ENCODE data around the gene DOHH. TPM values are rescaled to one million over a fixed set of nuclear protein-coding genes. Genes with fewer than 3 reads are reported as not detected.

DOHH gene
- total RNA-seq, result 15.6 and 22.4 TPM in 2 replicates

DNA sequence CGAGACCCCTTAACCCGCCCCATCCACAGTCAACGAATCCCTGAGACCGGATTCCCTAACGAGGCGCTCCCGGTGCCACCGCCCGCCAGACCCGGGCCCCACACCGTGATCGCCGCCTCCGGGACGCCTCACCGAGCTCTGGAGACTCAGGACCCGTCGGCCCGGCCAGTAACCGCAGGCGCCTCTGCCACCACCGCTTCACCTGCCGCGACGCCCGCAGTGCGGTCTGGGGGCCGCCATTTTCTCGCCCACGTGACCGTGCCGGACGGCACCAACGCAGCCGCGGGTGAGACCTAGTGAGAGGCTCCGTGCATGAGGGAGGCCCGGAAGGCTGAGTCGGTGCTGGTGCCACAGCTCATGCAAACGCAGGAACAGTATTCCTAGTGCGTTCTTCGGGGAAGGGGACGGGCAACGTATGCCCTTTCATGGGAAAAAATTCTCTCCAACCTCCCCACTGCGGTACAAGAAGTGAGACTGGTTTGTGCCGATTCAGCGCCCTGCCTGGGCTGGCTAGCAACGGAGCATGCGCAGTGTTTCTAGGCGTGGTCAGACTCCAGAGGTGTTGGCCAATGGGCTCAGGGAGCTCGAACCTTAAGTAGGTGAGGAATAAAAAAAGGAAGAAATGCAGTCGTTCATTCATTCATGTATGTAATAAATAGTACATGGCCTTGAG, at the start of gene DOHH:
Gene DOHH (minus strand): TSS at position 246 of the 673 bp plus-strand sequence. CDS start 3,860 bp downstream, outside the sequence.
- peak; percentile 88 for DNase-seq (ENCODE audit: low read depth, low spot score)

DNA sequence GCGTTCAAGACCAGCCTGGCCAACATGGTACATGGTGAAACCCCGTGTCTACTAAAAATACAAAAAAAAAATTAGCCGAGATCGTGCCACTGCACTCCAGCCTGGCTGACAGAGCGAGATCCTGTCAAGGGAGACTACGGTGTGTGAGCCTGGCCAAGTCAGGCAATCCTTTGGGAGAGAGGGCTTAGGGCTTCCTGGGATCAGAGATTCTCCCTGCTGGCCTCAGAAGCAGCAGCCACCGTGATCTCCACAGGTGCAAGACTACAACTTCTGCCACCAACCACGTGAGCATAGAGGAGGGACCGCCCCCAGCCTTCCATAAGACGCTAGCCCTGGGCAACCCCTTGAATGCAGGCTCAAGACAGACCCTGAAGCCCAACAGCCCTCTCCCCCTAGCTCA, 49.3 kb upstream of the DOHH start:
- DNase-seq (ENCODE audit: low read depth, low spot score), result no peak

DNA sequence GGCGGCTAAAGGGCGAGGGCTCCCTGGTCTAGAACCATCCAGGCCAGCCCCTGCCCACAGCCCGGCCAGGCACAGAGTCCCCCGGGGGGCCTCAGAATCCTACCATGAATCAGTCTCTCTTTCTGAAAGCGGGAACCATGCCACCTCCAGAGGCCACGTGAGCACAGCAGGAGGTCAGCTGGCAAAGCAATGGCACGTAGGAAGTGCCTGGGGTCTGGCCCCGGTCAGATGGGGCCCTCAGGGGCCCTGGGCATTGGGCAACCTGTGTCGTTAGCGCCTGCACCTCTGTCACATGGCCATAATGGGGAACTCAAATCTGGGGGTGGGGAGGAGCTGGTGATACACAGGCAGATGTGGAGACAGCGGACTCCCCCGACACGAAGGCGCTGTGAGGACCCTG, 48.1 kb upstream of the DOHH start:
- no peak for DNase-seq (ENCODE audit: low read depth, low spot score)

GRCh38 chr19:3547767-3548282, 47.4 kb upstream of the DOHH start:
- no peak for DNase-seq (ENCODE audit: low read depth, low spot score)

DNA sequence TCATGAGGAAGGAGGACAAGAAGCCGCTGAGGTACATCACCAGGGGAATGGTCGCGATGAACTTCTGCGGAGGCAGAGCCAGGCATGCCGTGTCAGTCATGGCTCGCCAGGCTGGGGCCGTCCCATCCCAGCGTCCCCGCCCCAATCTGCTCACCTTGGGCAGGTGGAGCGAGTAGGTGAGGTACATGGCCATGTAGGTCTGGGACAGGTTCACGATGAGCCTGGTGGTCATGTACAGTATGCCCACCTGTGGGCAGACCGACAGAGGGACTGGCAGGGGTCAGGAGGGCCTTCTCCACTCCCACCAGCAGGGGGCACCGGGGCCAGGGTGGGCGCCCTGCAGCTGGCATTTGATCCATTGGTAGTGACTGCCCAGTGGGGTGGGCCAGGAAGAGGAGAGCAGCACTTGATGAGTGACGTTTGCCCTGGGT, 46.8 kb upstream of the DOHH start:
- DNase-seq (ENCODE audit: low read depth, low spot score), result no peak

- DNase-seq (ENCODE audit: low read depth, low spot score), result no peak
Observed at GRCh38 chr19:3546119-3546518, 45.6 kb upstream of the DOHH start.

DNA sequence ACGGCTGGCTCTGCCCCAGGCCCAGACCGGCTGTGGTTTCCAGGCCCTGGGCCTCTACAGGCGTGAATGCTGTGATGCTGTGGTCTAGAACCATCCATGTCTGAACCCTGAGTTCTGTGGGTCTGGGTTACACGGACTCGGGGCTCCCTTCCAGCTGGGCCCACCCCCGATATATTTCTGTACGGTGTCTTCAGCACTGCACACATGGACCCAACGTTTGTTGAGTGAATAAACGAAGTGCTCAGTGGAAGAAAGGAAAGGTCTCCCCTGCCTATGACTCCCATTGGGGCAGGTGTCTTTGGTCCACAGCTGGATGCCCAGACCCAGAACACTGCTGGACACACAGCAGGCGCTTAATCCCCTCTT, 45.2 kb upstream of the DOHH start:
- no peak for DNase-seq (ENCODE audit: low read depth, low spot score)

GRCh38 chr19:3544742-3545668, 44.5 kb upstream of the DOHH start:
- DNase-seq (ENCODE audit: low read depth, low spot score), result no peak

GRCh38 chr19:3544058-3544376, 43.5 kb upstream of the DOHH start:
- DNase-seq (ENCODE audit: low read depth, low spot score), result no peak

- DNase-seq (ENCODE audit: low read depth, low spot score), result no peak
Observed at GRCh38 chr19:3543150-3544057, 42.9 kb upstream of the DOHH start.

DNA sequence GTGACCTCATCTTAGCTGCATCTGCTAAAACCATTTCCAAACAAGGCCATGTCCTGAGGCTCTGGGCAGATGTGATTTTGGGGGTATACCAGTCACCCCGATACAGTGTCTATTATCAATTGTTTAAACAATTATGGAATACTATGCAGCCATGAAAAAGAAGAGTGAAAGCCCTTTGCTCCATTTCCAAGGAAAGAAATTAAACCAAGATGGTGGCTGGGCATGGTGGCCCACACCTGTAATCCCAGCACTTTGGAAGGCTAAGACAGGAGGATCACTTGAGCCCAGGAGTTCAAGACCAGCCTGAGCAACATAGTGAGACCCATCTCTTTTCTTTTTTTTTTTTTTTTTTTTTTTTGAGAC, 39.3 kb upstream of the DOHH start:
- no peak for DNase-seq (ENCODE audit: low read depth, low spot score)

- DNase-seq (ENCODE audit: low read depth, low spot score), result no peak
Observed at GRCh38 chr19:3538965-3539755, 38.7 kb upstream of the DOHH start, which contains the start of gene TEKTIP1. TEKTIP1 (plus strand) TSS chr19:3539174; CDS start chr19:3539178, 4 bp downstream.

GRCh38 chr19:3538258-3538929, 37.9 kb upstream of the DOHH start:
- no peak for DNase-seq (ENCODE audit: low read depth, low spot score)

- no peak for DNase-seq (ENCODE audit: low read depth, low spot score)
Observed at GRCh38 chr19:3537438-3538240, 37.2 kb upstream of the DOHH start.

DNA sequence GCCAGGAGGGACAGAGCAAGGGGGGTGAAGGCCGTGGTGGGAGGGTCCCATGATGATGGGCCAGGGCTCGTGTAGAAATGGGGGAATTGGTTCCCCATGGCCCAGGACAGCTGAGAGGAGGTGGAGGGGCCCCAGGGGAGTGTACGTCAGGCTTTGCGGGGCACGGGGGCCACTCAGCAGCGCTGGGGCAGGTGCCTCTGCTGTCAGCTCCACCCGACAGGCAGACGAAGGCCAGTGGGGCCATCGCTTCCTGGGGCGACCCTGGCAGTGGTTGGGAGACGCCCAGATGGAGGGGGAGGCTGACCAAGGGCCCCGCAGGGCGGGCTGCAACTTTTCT, 36.6 kb upstream of the DOHH start:
- no peak for DNase-seq (ENCODE audit: low read depth, low spot score)

DNA sequence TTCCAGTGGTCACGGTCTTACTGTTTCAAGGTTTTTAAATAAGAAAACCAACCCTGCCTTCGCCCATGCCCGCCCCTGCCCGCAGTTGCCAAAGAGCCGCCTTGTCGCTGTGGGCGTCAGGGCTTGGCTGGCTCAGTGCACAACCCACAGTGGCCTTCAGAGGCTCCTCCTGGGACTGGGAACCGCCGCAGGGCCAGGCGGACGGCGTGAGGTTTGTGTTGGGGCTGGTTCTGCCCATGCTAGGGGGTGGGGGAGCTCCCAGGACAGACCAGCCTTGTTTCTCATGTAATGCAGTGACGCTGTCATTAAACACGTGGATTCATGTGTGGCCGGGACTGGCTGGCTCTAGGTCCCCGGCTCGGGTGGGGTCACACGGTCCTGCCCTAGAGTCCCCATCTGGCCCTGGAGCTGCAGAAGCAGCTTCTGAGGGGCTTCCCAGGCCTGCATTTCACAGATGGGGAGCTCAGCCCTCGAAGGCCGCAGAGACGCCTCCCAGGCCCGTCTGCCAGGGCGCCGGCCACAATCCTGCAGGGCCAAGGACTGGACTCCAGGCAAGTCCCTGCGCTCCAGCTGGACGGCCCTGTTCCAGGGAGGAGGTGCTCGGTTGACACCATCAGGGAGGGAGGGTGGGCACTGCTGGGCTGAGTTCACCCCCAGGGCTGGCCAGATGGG, 36.1 kb upstream of the DOHH start:
- no peak for DNase-seq (ENCODE audit: low read depth, low spot score)

- DNase-seq (ENCODE audit: low read depth, low spot score), result no peak
Observed at GRCh38 chr19:3535981-3536380, 35.5 kb upstream of the DOHH start.

- no peak for DNase-seq (ENCODE audit: low read depth, low spot score)
Observed at GRCh38 chr19:3535563-3535965, 35.1 kb upstream of the DOHH start.

GRCh38 chr19:3535235-3535535, 34.7 kb upstream of the DOHH start:
- no peak for DNase-seq (ENCODE audit: low read depth, low spot score)

Measured in pulmonary artery endothelial cell (primary cell).